HG03066 (cell line): Measurements from ENCODE around the gene CYP3A7.
"Not testable (repeated sequence)": the region's sequence is repeated elsewhere in the genome, so short reads cannot be mapped to it uniquely, and the experiment has no call there.

ENCODE experiments used
- ATAC-seq: cut with Tn5 transposase; IDR thresholded peaks from one replicate; pipeline ENCODE4 v1.9.1; 2021; ENCODE audit warnings: low read depth; ENCODE audit not compliant: unreplicated experiment

The CYP3A7 gene

GRCh38 chr7:99742737-99743394, 7.9 kb upstream of the CYP3A7 start:
- ATAC-seq, result no peak

GRCh38 chr7:99741441-99741795, 6.4 kb upstream of the CYP3A7 start:
- no peak for ATAC-seq

GRCh38 chr7:99740573-99741440, 5.8 kb upstream of the CYP3A7 start:
- ATAC-seq, result no peak

- no peak for ATAC-seq
These were observed 4.9 kb upstream of the CYP3A7 start for GRCh38 chr7:99739699-99740572.

GRCh38 chr7:99737726-99738125, 2.7 kb upstream of the CYP3A7 start:
- ATAC-seq, result no peak

- ATAC-seq, result not testable (repeated sequence)
These were observed 1.7 kb upstream of the CYP3A7 start for GRCh38 chr7:99736667-99737066.

- no peak for ATAC-seq
These were observed 1.5 kb downstream of the CYP3A7 start for GRCh38 chr7:99733448-99733847.

- ATAC-seq, result no peak
These were observed 2.0 kb downstream of the CYP3A7 start for GRCh38 chr7:99733003-99733402.

- no peak for ATAC-seq
These were observed 3.2 kb downstream of the CYP3A7 start for GRCh38 chr7:99731638-99732374.

- ATAC-seq, result no peak
These were observed 4.0 kb downstream of the CYP3A7 start for GRCh38 chr7:99730992-99731391.

- ATAC-seq, result no peak
These were observed 4.7 kb downstream of the CYP3A7 start for GRCh38 chr7:99730238-99730810.

- ATAC-seq, result no peak
These were observed 5.3 kb downstream of the CYP3A7 start for GRCh38 chr7:99729486-99730237.

- ATAC-seq, result no peak
These were observed 6.4 kb downstream of the CYP3A7 start for GRCh38 chr7:99728615-99729014.

GRCh38 chr7:99723201-99723600, 11.8 kb downstream of the CYP3A7 start:
- ATAC-seq, result not testable (repeated sequence)

- ATAC-seq, result no peak
These were observed 14.0 kb downstream of the CYP3A7 start for GRCh38 chr7:99720800-99721595.

- ATAC-seq, result no peak
These were observed 14.8 kb downstream of the CYP3A7 start for GRCh38 chr7:99719996-99720769.

- no peak for ATAC-seq
These were observed 20.9 kb downstream of the CYP3A7 start for GRCh38 chr7:99713995-99714570.
